ENCODE results near the gene TMEM220. TPM values are rescaled to one million over a fixed set of nuclear protein-coding genes. Genes with fewer than 3 reads are reported as not detected.
"Not testable (repeated sequence)": the region's sequence is repeated elsewhere in the genome, so short reads cannot be mapped to it uniquely, and the experiment has no call there.

The TMEM220 gene
- total RNA-seq, 1 donor from 2014 or later: 2.3 TPM

DNA sequence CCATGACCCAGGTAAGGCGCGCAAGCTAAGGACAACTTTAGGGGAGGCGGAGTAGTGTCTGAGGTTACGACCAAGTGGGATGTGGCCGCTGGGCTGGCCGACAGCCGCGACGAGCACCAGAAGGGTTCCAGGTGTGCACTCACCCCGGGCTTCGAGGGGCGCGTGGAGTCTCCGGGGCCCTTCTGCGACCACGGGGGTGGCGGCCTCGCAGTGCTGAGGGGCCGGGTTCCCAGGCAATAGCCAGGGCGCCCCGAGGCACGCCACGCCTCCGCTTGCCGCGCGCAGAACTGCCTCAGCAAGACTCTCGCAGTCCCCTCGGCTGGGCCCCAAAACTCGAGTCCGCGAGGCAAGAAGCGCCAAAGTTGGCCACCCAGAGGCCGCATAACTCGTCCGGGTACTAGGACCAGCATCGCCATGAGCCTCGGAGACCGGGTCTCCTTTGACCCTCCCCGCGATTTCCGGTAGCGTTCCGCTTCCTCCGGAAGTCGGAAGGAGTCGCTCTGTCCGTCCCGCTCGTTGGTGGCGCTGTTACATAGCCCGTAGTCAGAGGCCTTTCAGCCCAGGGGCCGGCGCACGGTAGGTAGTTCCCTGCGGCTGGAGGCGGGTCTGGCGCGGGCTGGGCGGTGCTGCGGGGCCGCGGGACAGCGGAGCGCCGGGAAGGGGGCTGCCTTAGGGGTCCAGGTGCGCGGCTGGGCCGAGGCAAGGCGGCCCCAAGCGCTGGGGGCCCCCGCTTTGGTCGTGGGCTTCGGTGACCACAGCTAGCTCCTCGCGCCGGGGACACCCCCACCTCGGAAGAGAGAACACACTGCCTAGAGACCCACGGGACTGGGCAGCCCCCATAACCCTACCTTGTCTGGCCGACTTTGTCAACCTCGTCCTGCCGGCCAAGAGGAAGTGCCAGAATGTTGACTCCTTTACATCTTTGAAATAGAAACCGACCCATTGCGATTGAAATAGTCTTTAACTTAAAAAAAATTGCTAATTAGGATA is 32.4 kb downstream of the TMEM220 start, which contains the start of the genes ADPRM and SCO1:
Gene ADPRM, plus strand, starts transcription at position 503 of the 990 bp plus-strand sequence. CDS start 7,333 bp downstream, outside the sequence.
Gene SCO1, minus strand, starts transcription at position 442 of the 990 bp plus-strand sequence. Its CDS starts 26 bp downstream, at position 416.
- peaks cover 11% of the 10 kb centered on the region for H3K4me1 Mint-ChIP-seq (ENCODE audit: unreplicated experiment)
- peak within 1 kb of the TSS; percentile 95 for H3K27ac Mint-ChIP-seq (ENCODE audit: unreplicated experiment)
- peak within 1 kb of the TSS; percentile 98 for H3K4me3 Mint-ChIP-seq (ENCODE audit: unreplicated experiment)
- TF ChIP-seq, protein P1, sequence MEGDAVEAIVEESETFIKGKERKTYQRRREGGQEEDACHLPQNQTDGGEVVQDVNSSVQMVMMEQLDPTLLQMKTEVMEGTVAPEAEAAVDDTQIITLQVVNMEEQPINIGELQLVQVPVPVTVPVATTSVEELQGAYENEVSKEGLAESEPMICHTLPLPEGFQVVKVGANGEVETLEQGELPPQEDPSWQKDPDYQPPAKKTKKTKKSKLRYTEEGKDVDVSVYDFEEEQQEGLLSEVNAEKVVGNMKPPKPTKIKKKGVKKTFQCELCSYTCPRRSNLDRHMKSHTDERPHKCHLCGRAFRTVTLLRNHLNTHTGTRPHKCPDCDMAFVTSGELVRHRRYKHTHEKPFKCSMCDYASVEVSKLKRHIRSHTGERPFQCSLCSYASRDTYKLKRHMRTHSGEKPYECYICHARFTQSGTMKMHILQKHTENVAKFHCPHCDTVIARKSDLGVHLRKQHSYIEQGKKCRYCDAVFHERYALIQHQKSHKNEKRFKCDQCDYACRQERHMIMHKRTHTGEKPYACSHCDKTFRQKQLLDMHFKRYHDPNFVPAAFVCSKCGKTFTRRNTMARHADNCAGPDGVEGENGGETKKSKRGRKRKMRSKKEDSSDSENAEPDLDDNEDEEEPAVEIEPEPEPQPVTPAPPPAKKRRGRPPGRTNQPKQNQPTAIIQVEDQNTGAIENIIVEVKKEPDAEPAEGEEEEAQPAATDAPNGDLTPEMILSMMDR (IDR thresholded peaks at IDR 0.05; ENCODE audit: unreplicated experiment): no peak
- H3K36me3 Mint-ChIP-seq (ENCODE audit: low read depth, unreplicated experiment): peaks cover 12% of the 10 kb centered on the region
- H3K9me3 Mint-ChIP-seq (ENCODE audit: unreplicated experiment): no peaks in the 10 kb centered on the region
- peak; percentile 90 for DNase-seq (ENCODE audit: low spot score)
- peaks cover 5% of the 10 kb centered on the region for H3K27me3 Mint-ChIP-seq (ENCODE audit: unreplicated experiment)

DNA sequence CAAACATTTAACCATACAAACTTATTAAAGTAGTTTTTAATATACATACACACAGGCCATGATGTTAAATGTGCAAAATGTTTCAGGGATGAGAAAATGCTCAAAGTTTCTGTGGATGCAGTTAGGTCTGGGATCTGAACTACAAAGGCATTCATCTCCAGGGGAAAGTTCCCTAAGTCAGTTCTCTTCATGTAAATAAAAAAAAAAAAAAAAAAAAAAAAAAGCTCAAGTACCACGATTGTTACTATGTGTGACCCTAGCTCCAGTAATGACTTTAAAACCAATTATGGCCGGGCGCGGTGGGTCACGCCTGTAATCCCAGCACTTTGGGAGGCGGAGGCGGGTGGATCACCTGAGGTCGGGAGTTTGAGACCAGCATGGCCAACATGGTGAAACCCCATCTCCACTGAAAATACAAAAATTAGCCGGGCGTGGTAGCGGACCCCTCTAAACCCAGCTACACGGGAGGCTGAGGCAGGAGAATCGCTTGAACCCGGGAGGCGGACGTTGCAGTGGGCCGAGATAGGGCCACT is 33.9 kb downstream of the TMEM220 start:
- Mint-ChIP-seq H3K4me3 (ENCODE audit: unreplicated experiment) (peak overlapping the region; percentile 98), H3K36me3 (ENCODE audit: low read depth, unreplicated experiment) (peaks cover 12% of the 10 kb centered on the region), H3K27ac (ENCODE audit: unreplicated experiment) (peak overlapping the region; percentile 87), H3K4me1 (ENCODE audit: unreplicated experiment) (peaks cover 11% of the 10 kb centered on the region)
- not testable (repeated sequence) for DNase-seq (ENCODE audit: low spot score); H3K27me3 Mint-ChIP-seq (ENCODE audit: unreplicated experiment); H3K9me3 Mint-ChIP-seq (ENCODE audit: unreplicated experiment)

DNA sequence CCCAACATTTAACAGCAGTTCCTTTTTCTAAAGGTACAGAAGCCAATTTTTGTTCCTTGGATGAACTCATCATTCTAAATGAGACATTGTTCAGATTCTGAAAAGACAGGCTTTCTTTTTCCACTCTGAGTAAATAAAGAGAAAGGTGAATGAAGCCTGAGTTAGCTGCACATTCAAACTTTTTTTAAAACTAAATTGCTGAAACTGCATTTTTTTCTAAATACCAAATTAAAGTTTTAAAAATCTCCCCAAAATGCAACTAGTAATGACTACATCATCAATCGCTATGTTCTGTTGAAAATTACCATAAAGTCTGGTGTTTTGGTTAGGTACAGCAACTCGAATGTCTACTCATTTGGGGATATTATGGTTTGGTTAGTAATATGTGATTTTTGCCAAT is 42.3 kb downstream of the TMEM220 start:
- TF ChIP-seq, protein P1 (IDR thresholded peaks at IDR 0.05; ENCODE audit: unreplicated experiment): no peak
- no peak overlapping the region for H3K27ac Mint-ChIP-seq (ENCODE audit: unreplicated experiment)
- H3K9me3 Mint-ChIP-seq (ENCODE audit: unreplicated experiment): no peaks in the 10 kb centered on the region
- H3K36me3 Mint-ChIP-seq (ENCODE audit: low read depth, unreplicated experiment): peaks cover 8% of the 10 kb centered on the region
- H3K4me1 Mint-ChIP-seq (ENCODE audit: unreplicated experiment): no peaks in the 10 kb centered on the region
- no peak overlapping the region for H3K4me3 Mint-ChIP-seq (ENCODE audit: unreplicated experiment)
- no peak for DNase-seq (ENCODE audit: low spot score)
- H3K27me3 Mint-ChIP-seq (ENCODE audit: unreplicated experiment): no peaks in the 10 kb centered on the region

DNA sequence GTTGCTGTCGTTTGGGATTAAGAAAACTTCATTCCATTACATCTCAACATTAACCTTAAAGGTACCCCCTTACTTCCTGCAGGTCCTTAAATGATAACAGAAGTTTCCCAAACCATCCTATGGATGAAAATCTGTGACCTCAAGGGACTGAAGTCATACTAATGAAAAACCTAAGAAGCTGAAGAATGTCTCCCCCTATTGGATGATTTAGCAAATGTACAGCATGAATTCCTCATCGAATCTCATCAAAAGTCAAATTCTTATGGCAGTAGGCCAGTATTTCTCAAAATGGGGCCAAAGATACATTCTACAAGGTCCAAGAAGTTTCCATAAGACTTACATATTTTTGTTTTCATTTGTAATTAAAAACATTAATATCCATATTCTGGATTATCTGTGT is 46.0 kb downstream of the TMEM220 start:
- Mint-ChIP-seq H3K27me3 (ENCODE audit: unreplicated experiment) (no peaks in the 10 kb centered on the region), H3K9me3 (ENCODE audit: unreplicated experiment) (no peaks in the 10 kb centered on the region), H3K36me3 (ENCODE audit: low read depth, unreplicated experiment) (peaks cover 12% of the 10 kb centered on the region), H3K4me1 (ENCODE audit: unreplicated experiment) (no peaks in the 10 kb centered on the region), H3K27ac (ENCODE audit: unreplicated experiment) (no peak overlapping the region), H3K4me3 (ENCODE audit: unreplicated experiment) (no peak overlapping the region)
- no peak for DNase-seq (ENCODE audit: low spot score)
- TF ChIP-seq, protein P1 (IDR thresholded peaks at IDR 0.05; ENCODE audit: unreplicated experiment): peak; percentile 73

DNA sequence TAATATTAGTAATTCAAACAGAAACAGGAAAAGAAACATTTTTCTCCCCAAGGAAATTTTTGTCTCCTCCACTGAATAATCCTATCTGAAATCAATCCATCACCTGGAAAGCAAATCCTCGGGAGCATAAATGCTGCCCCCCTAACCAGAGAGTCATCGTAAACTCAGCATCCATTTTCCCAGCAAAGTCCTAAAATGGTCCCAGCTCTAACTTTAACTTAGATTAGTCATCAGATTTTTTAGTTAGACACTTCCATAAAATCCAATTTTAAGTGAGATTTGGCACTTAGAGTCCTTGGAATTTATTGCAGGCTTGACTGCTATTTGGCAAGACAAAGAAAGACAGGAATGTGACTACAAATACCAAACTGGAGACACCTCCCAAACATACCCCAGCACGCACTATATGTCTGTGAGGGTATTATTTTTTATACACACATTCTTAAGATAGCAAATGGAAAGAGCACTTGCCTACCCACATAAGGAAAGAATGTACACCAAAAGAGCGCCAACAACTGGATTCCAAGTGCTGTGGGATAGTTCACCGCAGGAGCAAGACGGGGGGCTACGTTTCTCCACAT is 47.9 kb downstream of the TMEM220 start:
- Mint-ChIP-seq H3K4me1 (ENCODE audit: unreplicated experiment) (no peaks in the 10 kb centered on the region), H3K27ac (ENCODE audit: unreplicated experiment) (no peak overlapping the region), H3K4me3 (ENCODE audit: unreplicated experiment) (no peak overlapping the region), H3K36me3 (ENCODE audit: low read depth, unreplicated experiment) (peaks cover 12% of the 10 kb centered on the region), H3K27me3 (ENCODE audit: unreplicated experiment) (no peaks in the 10 kb centered on the region), H3K9me3 (ENCODE audit: unreplicated experiment) (no peaks in the 10 kb centered on the region)
- TF ChIP-seq, protein P1 (IDR thresholded peaks at IDR 0.05; ENCODE audit: unreplicated experiment): no peak
- no peak for DNase-seq (ENCODE audit: low spot score)

Data from endothelial cell (in vitro differentiated cells).